HG02981 (cell line): ENCODE results near the gene LDLRAD2.
"Not testable (repeated sequence)": the region's sequence is repeated elsewhere in the genome, so short reads cannot be mapped to it uniquely, and the experiment has no call there.

ENCODE experiments used
- ATAC-seq: cut with Tn5 transposase; IDR thresholded peaks from one replicate; pipeline ENCODE4 v1.9.1; 2021; ENCODE audit warnings: mild to moderate bottlenecking, moderate library complexity; ENCODE audit not compliant: unreplicated experiment

Gene LDLRAD2

DNA sequence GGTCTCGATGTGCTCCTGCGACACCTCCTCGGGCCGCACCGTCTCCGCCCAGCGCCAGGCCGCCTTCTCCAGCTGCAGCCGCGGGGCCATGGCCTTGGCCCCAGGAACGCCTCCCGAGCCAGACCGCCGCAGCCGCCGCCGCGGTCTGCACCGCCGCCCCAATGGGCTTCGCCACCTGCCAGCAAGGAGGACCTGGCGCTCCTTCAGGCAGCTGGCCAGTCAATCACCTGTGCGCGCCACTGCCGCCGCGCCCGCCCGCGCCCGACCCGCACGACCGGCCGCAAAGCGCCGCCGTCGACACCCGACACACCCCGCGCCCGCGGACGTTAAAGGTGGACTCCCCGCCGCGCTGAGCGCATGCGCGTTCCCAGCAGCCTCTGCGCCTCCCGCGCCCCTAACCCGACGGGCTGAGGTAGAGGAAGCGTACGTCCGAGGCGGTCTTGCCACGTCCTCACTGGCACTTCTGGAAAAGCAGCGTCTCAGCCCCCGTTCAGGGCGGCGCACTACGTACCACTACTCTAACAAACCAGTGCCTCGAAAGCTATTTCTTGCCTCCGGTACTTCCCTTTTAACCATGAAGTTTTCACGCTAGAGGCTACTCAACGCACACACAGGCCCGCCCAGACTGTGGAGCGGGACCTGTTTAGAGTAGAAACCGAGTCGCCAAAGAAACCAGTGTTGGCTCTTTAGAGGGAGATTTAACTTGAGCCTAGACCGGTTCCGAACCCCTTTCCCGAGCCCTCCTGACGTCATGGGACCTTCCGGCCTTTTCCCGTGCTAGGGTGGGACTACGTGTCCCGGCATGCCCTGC lies 29.0 kb upstream of the LDLRAD2 start, which contains the start of gene USP48:
Gene USP48, minus strand, starts transcription at position 282 of the 811 bp plus-strand sequence. Its CDS starts 192 bp downstream, at position 90.
- ATAC-seq: peak; percentile 62

DNA sequence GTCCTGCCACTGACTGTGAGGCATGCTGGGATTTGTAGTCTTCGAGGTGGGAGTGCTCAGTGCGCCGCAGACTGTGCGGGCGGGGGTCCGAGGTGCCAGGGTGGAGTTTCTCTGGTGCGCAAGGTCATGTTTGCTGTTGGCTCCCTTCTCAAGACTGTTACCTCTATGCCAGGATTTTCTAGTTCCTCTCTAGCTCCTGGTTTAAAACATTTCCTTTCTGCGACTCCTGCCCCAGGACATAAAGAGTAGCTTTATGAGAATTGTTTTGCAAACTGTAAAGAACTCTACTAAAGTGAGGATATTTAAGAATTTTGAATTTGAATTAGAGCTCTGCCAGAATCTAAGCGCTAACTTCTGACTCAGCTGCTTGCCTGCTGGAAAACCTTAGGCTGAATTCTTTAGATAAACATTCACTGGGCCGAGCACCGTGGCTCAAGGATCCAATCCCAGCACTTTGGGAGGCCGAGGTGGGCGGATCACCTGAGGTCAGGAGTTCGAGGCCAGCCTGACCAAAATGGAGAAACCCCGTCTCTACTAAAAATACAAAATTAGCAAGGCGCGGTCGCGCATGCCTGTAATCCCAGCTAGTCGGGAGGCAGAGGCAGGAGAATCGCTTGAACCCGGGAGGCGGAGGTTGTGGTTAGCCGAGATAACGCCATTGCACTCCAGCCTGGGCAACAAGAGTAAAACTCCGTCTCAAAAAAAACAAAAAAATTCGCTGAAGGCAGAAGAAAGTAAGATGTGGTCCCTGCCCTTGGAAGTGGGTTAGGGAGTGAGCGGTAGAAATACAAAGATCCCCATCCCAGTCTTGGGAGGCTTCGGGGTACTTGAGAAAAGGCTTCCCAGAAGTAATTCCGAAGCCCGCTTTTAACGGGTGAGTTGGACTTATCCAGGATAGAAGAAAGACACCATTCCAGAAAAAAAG lies 28.1 kb upstream of the LDLRAD2 start:
- ATAC-seq: no peak

DNA sequence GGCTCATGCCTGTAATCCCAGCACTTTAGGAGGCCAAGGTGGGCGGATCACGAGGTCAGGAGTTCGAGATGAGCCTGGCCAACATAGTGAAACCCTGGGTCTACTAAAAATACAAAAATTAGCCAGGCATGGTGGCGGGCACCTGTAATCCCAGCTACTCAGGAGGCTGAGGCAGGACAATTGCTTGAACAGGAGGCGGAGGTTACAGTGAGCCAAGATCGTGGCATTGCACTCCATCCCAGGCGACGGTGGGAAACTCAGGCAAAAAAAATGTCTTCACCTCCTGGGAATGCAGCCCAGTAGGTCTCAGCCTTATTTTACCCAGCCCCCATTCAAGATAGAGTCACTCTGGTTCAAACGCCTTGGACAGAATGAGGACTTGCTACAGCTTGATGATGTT lies 26.3 kb upstream of the LDLRAD2 start:
- ATAC-seq: not testable (repeated sequence)

DNA sequence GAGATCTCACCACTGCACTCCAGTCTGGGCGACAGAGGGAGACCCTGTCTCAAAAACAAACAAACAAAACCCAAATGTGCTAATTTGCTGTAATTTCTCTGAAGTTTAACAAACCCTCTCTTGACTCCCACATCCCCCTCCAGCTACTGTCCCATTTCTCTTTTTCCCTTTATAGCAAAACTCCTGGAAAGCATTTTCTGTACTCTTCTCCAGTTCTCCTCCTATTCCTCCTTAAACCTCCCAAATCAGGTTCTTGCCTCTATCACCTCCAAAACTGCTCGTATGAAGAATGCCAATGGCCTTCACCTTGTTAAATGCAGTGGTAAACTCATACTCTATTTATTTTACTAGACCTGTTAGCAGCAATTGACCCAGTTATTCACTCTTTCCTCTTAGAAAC lies 25.4 kb upstream of the LDLRAD2 start:
- ATAC-seq: no peak

DNA sequence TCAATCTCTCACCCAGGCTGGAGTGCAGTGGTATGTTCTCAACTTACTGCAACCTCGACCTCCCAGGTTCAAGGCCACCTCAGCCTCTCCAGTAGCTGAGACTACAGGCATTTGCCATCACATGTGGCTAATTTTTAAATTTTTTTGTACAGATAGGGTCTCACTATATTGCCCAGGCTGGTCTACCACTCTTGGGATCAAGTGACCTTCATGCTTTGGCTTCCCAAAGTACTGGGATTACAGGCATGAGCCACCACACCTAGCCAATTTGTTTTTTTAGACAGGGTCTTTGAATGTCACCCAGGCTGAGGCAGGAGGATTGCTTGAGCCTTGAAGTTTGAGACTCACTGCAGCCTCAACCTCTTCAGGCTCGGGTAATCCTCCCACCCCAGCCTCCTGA lies 19.0 kb upstream of the LDLRAD2 start:
- ATAC-seq: no peak

DNA sequence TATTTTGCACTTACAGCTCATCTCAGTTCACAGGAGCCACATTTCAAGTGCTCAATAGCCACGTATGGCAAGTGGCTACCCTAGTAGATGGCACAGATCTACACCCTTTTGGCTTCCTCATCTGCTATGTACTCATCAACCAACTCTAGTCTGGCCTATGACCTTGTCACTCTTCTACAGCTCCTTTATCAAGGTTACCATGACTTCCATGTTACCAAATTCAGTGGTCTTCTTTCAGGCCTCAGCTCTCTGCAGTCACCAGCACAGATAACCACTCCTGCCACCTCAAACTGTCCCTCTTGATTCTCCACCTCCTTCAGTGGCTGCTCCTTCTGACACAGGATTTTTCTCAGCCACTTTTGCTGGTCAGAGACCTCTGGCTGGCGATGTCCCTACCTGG lies 17.4 kb upstream of the LDLRAD2 start:
- no peak for ATAC-seq

DNA sequence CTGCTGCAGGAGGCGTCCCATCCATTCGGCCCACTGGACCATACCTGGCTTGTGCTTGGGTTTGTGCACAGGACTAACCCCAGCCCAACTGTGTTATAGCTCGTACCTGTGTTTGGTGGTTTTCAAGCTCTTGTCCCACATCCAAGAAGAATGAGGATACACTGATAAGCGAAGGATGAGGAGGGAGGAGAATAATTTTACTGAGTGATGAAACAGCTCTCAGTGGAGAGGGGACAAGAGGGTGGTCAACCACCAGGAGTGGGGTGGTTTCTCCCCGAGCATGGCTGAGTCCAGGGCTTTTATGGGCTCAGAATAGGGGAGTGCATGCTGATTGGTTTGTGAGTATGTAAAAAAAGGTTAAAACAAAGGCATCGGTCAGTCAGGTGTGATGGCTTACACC lies 17.0 kb upstream of the LDLRAD2 start:
- ATAC-seq: no peak

DNA sequence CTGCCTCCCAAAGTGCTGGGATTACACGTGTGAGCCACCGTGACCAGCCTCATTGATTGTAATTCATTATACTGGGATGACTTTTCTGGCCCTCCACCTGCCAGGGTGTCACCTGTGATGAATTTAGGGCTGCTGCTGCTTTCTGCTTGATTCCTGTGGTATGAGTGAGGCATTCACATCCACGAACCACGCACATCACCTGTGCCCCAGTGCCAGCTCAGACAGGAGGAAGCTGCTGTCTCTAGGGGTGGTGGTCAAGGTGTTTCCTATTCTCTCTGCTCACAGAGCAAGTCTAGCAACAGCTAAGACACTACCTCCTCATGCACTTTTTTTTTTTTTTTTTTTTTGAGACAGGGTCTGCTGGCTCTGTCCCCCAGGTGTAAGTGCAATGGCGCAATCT lies 12.3 kb upstream of the LDLRAD2 start:
- no peak for ATAC-seq

DNA sequence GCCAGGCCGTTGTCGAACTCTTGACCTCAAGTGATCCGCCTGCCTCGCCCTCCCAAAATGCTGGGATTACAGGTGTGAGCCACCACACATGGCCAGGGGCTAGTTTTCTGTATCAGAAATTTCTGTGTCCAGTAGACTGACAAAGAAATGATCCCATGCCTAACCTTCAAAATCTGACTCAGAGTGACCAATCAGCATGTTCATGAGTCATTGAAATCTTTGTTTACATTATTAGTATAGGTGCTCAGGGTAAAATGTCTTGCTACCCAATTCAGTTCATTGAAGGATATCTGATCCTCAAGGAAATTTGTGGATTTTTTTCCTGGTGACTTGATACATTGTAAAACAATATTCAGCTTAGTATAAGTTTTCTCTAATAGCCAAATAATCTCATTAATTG lies 11.0 kb upstream of the LDLRAD2 start:
- no peak for ATAC-seq

DNA sequence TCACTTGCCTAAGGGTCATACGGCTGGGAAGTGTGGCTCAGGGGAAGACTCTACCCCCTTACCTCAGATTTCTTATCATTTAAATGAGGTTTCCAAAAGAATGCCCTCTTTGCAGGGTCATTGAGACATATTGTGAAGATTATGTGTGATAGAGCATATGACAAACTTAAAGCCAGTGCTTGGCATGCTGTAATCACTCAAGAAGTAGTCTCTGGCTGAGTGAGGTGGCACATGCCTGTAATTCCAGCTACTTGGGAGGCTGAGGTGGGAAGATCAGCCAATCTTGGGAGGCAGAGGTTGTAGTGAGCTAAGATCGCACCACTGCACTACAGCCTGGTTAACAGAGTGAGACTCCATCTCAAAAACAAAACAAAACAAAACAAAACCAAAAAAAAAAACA lies 7.5 kb upstream of the LDLRAD2 start:
- ATAC-seq: no peak

DNA sequence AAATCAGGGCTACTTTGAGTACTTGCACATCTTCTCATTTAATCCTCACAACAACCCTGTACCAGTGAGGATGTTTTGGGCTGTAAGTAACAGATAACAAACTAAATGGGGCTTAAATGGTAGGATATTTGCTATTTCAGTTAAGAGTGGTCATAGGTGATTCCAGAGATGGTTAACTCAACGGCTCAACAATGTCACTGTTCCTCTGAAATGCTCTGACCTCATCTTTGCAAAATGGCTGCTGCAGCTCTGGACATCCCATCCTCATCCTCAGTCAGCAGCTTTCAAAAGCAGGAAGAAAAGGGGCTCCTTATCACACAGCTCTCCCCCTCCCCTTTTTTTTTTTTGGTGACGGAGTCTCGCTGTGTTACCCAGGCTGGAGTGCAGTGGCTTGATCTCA lies 1.5 kb downstream of the LDLRAD2 start:
- ATAC-seq: no peak

DNA sequence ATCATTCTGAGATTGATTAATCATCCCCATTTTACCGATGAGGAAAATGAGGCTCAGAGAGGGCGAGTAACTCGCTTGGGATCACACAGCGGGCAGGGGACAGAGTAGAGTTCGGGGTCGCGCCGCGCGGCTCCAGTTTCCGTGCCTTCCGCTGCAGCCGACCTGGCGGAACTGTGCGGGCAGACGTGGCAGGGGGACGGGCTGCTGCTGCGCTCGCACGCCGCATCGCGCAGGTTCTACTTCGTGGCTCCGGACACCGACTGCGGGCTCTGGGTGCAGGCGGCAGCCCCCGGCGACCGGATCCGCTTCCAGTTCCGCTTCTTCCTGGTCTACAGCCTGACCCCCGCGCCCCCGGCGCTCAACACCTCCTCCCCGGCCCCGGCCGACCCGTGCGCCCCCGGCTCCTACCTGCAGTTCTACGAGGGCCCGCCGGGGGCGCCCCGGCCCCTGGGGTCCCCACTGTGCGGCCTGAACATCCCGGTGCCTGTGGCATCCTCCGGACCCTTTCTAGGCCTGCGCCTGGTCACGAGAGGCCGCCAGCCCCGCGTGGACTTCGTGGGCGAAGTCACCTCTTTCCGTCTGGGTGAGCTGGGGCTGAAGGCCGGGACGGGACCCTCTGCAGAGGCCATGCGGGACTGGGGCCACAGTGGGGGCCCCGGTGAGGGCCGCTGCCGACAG lies 2.3 kb downstream of the LDLRAD2 start:
- ATAC-seq: no peak

DNA sequence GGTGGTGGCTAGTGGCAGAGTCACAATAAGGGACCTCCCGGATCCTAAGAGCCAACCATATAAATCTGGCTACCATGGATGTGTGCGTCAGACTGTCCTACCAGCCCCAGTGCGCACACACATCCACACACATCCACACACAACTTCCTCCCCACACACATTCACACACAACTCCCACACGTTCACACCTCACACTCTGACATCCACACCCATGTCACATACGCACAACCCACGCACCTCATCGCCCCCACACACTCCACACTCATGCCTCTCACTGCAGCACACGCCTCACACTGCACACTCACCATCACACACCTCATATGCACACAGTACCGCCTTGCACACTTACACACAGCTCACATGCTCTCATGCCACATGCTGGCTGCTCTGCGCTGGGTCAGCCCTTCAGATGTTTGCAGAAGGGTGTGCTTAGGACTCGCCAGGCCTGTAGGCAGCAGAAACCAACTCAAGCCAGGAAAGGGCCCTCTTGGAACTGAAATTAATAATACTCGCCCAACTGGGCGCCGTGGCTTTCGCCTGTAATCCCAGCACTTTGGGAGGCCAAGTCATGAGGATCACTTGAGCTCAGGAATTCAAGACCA lies 3.0 kb downstream of the LDLRAD2 start:
- no peak for ATAC-seq

DNA sequence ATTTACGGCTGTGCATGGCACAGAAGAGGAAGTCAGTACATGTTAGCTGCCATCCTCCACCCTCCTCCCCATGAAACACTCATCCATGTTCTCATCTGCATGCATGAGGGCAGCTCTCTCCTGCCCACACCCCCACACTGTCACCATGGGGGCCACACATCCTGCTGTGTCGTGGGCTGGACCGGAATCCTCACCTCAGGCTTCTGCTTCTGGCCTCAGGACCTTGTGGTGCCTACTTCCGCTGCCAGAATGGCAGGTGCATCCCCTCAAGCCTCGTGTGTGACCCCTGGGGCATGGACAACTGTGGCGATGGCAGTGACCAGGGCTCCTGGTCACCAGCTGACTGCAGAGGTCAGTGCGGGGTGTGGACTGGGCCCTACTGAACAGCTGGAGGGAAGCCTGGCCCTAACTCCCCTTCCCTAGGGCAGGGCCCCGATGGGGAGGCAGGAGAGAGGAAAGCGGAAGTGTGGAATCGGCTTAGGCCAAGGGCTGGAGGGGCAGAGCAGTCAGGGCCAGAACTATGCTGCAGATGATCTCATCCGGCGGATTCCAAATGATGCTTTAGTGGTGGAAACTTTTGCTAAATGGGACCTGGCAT lies 3.8 kb downstream of the LDLRAD2 start:
- ATAC-seq: no peak

DNA sequence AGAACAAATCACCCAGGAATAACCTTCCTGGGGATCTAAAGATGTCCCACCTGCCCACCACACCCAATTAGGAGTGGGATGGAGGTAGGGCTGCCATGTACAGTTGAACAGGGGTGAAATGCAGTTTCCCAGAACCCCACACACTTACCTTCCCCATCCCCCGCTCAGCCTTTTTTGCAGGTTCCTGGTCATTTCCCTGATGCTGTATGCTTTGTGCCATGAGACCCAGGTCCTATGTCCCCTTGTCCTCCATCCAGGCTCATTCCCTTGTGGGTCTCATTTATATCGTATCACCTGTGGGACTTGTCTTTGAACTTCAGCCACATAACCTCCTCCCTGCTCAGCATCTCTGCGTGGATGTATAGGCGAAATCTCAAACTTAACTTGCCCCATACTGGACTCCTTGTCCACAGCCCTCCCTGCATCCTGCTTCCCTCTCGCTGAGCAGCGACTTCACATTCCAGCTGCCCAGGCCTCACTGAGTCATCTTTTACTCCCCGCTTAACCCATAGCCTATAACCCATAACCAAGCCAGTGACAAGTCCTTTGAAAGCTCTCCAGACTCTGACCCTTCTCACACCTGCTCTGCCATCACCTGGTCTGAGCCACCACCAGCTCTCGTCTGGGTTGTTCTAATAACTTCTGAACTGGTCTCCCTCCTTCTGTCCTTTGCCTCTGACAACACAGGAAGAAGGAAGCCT lies 4.7 kb downstream of the LDLRAD2 start:
- ATAC-seq: no peak

DNA sequence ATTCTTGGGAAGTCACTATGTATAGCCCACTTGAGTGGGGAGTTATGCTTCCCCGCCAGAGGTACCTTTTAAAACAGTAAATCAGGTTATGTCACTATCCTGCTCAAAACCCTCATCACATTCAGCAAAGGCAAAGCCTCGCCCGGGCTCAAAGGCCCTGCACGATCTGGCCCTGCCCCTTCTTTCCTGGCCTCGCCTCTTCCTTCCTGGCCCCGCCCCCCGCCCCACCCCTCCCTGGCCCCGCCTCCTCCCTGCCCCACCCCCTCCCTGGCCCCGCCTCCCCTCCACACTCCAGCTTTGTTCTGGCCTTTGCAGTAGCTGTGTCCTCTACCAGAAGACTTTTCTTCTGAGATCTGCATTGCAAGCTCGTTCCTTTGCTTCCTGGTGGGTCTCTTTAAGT lies 6.6 kb downstream of the LDLRAD2 start:
- no peak for ATAC-seq

DNA sequence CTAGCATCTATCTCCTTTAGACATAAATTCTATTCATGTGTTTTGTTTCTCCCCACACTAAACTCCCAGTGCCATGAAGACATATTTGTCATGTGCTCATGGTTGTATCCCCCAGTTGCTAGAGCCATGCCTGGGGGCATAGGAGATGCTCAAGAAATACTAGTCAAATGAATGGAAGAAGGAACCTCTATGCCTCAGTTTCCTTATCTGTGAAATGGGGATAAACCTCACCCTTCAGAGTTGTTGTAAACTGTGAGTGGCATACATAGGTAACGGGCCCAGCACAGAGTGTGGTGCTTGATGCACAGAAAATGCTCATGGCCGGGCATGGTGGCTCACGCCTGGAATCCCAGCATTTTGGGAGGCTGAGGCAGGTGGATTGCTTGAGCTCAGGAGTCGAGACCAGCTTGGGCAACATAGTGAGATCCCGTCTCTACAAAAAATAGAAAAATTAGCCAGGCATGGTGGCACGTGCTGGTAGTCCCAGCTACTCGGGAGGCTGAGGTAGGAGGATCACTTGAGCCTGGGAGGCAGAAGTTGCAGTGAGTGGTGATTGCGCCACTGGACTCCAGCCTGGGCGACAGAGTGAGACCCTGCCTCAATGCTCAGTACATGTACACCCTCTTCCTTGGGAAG lies 8.7 kb downstream of the LDLRAD2 start:
- no peak for ATAC-seq

DNA sequence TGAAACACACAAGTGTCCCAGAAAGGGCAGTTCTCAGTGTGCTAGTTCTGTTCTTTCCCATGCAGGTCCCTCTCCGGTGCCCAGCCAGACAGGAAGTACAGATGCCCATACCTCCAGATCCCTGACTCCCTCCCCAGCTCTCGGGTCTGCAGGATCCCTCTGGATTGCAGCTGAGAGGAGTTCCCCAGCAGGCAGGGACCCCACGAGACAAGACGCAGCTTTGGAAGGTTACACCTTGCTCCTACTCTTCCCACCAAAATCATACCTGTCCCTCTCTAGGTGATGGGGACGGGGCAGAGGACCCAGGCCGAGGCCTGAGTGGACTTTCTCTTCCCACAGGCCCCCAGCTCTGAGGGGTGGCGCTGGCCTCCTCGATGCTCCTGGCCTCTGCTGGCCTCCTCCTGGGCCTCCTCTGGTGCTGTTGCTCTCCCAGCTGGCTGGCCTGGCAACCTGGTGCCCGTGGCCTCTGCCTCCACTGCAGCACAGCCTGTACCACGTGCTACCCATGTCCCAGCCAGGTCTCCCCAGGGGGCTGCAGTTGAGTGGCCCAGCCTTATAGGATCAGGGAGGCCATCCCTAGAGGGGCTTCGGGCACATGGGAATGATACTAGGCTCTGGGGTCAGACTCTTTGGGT lies 9.4 kb downstream of the LDLRAD2 start:
- ATAC-seq: no peak

DNA sequence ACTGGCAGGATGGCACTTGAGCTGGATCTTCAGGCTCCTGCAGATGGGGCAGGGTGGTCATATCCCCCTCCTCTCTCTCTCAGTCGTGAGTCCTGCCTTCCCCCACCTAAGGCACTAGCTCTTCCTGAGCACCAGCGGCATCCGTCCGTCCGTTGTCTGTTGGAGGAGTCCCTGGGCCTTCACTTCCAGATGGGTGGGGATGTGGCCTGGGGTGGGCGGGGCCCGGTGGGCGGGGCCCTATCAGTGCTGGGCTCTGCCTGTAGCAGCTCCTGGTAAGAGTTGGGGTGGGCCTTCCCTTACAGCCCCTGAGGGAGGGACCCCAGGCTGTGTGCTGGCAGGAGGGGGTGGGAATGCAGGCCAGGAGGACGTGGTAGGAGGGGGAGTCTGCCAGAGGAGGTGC lies 10.3 kb downstream of the LDLRAD2 start:
- ATAC-seq: no peak
